Spinal cord (tissue), 10 donors: ENCODE measurements around the gene RRP15. TPM values are rescaled to one million over a fixed set of nuclear protein-coding genes. Genes with fewer than 3 reads are reported as not detected.
A peak's percentile ranks its signal among the peaks of the same experiment; 100 is the strongest.

Experiments
- DNase-seq, 6 donors: peaks; one replicate each; pipeline versions ENCODE4 v3.0.0 to v3.0.0-alpha.2; 2013 to 2015; ENCODE audit warnings: low spot score in 6 of 6, low read depth in 4 of 6
- H3K27ac ChIP-seq: one replicate; pipeline ENCODE4 v1.5.1; 2013; ENCODE audit warnings: low read depth, low read length, control low read depth
- H3K27me3 ChIP-seq: one replicate; pipeline ENCODE4 v1.6.1; 2013; ENCODE audit warnings: low read length; ENCODE audit not compliant: control insufficient read depth, insufficient read depth
- H3K36me3 ChIP-seq: one replicate; pipeline ENCODE4 v1.6.1; 2013; ENCODE audit warnings: low read length; ENCODE audit not compliant: control insufficient read depth, insufficient read depth
- H3K4me1 ChIP-seq: one replicate; pipeline ENCODE4 v1.6.1; 2013; ENCODE audit warnings: low read length; ENCODE audit not compliant: control insufficient read depth, insufficient read depth
- H3K4me3 ChIP-seq: one replicate; pipeline ENCODE4 v1.5.1; 2013; ENCODE audit warnings: low read depth, low read length, control low read depth
- H3K9me3 ChIP-seq: one replicate; pipeline ENCODE4 v1.6.1; 2013; ENCODE audit warnings: low read length; ENCODE audit not compliant: control insufficient read depth, insufficient read depth
- WGBS: methylation state at CpG from one replicate; pipeline ENCODE4 v1.1.5; 2013; ENCODE audit warnings: missing lambda C conversion rate; ENCODE audit not compliant: insufficient coverage; 5-methylcytosine and 5-hydroxymethylcytosine counted together
- polyA plus RNA-seq, 2 donors: library from polyadenylated mRNA; unstranded; fragments of 120-200 nt; gene quantifications; one replicate each; pipeline ENCODE4 v1.2.1, GENCODE V29; 2013; ENCODE audit not compliant: insufficient read length in 2 of 2
- total RNA-seq, 2 donors: library from RNA; depleted of rRNA in 1 of 2; stranded (reverse); fragments of 120-200 nt in 1 of 2; fragments of >200 nt in 1 of 2; gene quantifications; one replicate each; pipeline versions ENCODE4 v1.2.3 to v1.2.4, GENCODE V29; 2013 to 2014
- donor health status: healthy.

Gene RRP15
- total and polyA plus RNA-seq, 4 donors = 10.3 to 15.5 (median 14.0) TPM

DNA sequence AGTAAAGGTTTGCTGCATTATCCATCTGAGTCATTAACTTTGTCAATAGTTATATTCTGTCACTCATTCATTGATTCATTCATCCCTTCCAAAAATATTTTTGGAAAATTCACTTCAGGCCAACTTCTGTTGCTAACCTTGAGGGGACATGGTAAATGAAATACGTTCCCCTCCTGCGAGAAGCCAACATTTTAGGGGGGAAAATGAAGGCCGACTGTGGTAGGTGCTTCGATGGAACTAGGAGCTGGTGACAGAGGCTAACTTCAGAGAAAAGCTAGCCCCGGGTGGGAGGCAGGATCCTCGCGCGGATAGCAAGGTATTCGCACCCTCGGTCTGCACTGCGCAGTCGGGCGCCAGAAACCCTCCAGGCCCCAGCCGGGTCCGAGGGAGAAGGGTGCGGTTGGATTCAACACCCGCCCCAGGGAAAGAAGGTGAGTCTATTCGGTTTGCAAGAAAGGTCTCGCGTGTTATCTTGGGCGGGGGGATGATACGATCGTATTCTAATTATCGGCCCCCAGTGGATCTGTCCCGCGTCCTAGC, 646 bp upstream of the RRP15 start:
- Histone ChIP-seq H3K27ac (peak overlapping the region; percentile 81), H3K27me3 (no peaks in the 10 kb centered on the region), H3K4me3 (peak overlapping the region; percentile 98), H3K4me1 (peaks cover 7% of the 10 kb centered on the region), H3K36me3 (no peaks in the 10 kb centered on the region), H3K9me3 (no peaks in the 10 kb centered on the region)
- peak in 2 of 6 donors; percentile 1 for DNase-seq
- WGBS = 6% methylated on average over 25 of the region's 26 CpGs

DNA sequence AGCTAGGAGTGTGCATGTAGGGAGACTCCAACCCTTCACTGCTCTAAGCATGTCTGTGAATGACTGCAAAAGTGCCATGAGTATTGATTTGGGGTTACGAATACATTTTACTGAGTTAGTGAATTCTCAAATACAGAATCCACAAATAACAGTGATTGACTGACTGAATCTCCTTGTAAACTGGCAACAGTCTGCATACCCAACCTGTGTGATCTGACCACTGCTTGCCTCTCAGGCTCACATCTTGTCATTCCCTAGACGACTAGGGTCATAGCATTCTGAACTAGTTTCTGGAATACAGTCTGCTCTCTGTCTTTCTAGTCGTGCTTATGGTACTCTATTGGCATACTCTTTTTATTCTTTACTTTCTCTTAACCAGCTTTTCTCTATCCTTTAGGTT, 7.4 kb downstream of the RRP15 start:
- Histone ChIP-seq H3K27me3 (no peaks in the 10 kb centered on the region), H3K36me3 (no peaks in the 10 kb centered on the region), H3K9me3 (no peaks in the 10 kb centered on the region), H3K4me3 (no peak overlapping the region), H3K27ac (no peak overlapping the region), H3K4me1 (no peaks in the 10 kb centered on the region)
- 88% methylated on average over 2 of the region's 3 CpGs for WGBS
- DNase-seq = no peak

DNA sequence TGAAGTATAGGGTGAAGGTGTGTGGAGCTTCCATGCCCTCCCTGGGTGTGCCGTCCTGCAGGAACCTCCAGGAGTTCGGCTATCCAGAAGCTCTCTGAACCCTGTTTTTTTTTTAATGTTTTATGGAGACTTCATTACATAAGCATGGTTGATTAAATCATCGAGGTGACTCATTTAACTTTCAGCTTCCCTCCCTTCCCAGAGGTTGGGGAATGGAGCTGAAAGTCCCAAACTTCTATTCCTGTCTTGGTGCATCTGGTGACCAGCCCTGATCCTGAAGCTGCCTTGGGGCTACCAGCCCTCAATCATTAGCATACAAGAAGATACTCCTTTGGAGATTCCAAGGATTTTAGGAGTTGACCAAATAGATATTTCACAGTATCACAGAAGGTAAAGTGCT, 9.5 kb downstream of the RRP15 start:
- H3K27ac ChIP-seq = no peak overlapping the region
- DNase-seq = no peak
- H3K4me1 ChIP-seq = no peaks in the 10 kb centered on the region
- no peaks in the 10 kb centered on the region for H3K27me3 ChIP-seq
- H3K4me3 ChIP-seq = no peak overlapping the region
- no peaks in the 10 kb centered on the region for H3K36me3 ChIP-seq
- WGBS = 100% methylated on average over 1 of the region's 3 CpGs
- no peaks in the 10 kb centered on the region for H3K9me3 ChIP-seq

DNA sequence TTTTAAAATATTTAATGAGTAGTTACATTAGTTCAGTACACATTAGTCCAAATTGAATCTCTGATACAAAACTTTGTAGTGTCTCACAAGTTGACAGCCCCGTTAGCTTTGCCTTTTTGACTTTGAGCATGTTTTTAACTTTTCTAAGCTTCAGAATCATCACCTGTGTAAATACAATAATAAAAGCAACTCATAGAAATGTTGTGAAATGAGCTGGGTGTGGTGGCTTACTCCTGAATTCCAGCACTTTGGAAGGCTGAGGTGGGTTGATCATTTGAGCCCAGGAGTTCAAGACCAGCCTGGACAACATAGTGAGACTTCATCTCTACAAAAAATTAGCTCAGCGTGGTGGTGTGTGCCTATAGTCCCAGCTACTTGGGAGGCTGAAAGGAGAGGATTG, 11.1 kb downstream of the RRP15 start:
- 86% methylated on average over 2 of the region's 2 CpGs for WGBS
- Histone ChIP-seq H3K4me3 (no peak overlapping the region), H3K9me3 (no peaks in the 10 kb centered on the region), H3K36me3 (no peaks in the 10 kb centered on the region), H3K27ac (no peak overlapping the region), H3K4me1 (no peaks in the 10 kb centered on the region), H3K27me3 (no peaks in the 10 kb centered on the region)
- DNase-seq = no peak

DNA sequence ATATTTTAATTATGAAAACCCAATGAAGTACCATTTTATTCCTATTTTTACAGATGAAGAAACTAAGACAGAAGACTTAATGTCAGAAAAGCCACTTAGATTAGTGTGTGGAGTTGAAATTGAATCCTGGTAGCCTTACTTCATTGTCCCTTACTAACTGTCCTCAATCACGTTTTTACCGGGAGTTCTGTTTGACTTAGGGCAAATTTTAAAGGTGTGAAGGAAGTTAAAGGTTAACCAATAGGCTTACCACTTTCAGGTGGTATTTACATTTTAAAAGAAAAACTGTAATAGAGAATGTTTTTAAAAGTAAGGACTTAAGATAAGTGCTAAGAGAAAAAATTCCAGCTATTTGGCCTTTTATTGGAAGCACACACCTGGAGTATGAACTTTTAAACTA, 12.4 kb downstream of the RRP15 start:
- Histone ChIP-seq H3K27me3 (no peaks in the 10 kb centered on the region), H3K9me3 (no peaks in the 10 kb centered on the region), H3K36me3 (no peaks in the 10 kb centered on the region), H3K4me3 (no peak overlapping the region), H3K27ac (no peak overlapping the region), H3K4me1 (no peaks in the 10 kb centered on the region)
- DNase-seq = no peak
- no CpG with 5 or more reads among the region's 2 CpGs for WGBS

DNA sequence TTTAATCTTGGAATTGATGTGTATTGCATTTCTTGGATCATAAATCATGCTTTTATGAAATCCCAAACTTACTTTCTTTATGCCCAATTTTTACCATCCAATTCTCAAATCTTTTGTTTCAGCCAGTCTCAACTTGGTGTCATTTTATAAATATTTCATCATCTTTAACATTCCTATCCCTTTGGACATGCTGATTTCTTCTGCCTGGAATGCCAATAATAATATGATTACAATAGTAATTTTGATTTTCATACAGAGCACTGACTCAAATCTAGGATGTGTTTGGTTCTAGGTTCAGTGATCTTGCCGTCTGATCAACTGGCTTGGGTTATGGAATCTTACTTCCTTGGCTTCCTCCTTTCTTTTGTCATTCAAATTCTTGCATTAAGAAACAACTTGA, 12.8 kb downstream of the RRP15 start:
- Histone ChIP-seq H3K4me1 (no peaks in the 10 kb centered on the region), H3K4me3 (no peak overlapping the region), H3K9me3 (no peaks in the 10 kb centered on the region), H3K27ac (no peak overlapping the region), H3K27me3 (no peaks in the 10 kb centered on the region), H3K36me3 (no peaks in the 10 kb centered on the region)
- no peak for DNase-seq
- no CpG with 5 or more reads among the region's 1 CpG for WGBS

DNA sequence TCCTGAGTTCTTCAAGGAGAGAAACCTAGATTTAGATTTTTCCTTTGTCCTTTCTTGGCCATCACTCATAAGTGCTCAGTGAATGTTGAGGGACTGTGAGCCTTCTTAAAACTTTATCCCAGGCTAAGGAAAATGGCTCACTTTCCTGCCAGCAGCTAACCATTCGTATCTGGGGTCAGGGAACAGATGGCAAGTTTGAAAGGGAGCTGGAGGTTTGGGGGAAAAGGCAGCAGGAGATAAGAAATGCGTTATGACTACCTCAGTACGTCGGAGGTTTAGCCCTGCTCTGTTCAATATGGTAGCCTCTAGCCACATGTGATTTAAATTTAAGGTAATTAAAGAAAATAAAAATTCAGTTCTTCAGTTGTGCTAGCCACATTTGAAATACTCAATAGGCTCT, 13.3 kb downstream of the RRP15 start:
- Histone ChIP-seq H3K4me3 (no peak overlapping the region), H3K4me1 (no peaks in the 10 kb centered on the region), H3K9me3 (no peaks in the 10 kb centered on the region), H3K27ac (no peak overlapping the region), H3K36me3 (no peaks in the 10 kb centered on the region), H3K27me3 (no peaks in the 10 kb centered on the region)
- DNase-seq = no peak
- WGBS = 60% methylated on average over 1 of the region's 4 CpGs

DNA sequence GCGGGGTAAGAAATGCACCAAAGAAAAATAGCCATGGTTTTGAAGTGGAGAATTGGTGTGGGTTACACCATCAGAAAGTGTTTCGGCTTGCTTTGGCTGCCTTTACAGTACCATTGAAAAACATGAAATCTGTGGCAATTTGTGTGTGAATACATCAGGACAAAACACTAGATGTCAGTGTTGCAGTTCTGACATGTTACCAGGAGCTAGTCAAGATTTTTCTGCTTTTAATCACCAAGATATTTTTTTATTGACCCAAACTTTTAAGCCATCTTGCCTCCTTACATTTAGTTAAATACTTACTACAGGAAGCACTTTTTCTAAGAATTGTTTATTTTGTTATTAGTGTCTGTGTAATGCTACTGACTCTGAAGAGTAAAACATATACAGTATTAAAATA, 14.3 kb downstream of the RRP15 start:
- Histone ChIP-seq H3K27ac (no peak overlapping the region), H3K36me3 (no peaks in the 10 kb centered on the region), H3K4me3 (no peak overlapping the region), H3K4me1 (peaks cover under 1% of the 10 kb centered on the region), H3K27me3 (no peaks in the 10 kb centered on the region), H3K9me3 (no peaks in the 10 kb centered on the region)
- peak in 5 of 6 donors; percentile 5 to 76 (median 26) for DNase-seq
- WGBS = 73% methylated on average over 2 of the region's 2 CpGs

DNA sequence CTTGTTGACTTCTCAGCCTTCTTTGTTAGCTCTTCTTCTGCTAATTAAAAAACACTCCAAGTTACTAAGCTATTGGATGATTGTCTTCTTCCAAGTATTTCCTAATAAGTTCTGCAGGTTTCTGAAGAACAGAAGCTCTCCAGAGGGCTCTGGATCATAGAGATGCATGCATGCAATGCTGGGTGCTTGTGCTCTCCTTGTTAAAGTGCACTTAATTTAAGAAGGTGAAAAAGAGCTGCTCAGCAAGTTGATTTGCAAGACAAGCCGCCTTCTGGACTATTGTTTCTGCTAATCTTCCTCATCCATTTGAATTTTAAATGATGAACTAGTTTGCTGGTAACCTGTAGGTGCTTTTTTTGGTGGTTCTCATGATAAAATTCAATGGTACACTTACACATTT, 16.1 kb downstream of the RRP15 start:
- WGBS = no CpG with 5 or more reads among the region's 1 CpG

DNA sequence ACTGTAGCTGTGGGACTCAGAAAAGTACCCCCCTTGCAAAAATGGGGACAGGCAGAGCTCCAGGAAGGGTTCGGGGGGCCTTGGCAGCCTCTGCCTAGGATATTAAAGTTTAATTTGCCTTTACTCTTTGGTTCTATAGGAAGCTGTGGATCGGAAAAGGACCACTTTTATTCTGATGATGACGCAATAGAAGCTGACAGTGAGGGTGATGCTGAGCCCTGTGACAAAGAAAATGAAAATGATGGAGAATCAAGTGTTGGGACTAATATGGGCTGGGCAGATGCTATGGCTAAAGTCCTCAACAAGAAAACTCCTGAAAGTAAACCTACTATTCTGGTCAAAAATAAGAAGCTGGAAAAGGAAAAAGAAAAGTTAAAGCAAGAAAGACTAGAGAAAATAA, 17.1 kb downstream of the RRP15 start:
- Histone ChIP-seq H3K27me3 (no peaks in the 10 kb centered on the region), H3K4me1 (peaks cover 4% of the 10 kb centered on the region), H3K36me3 (no peaks in the 10 kb centered on the region), H3K9me3 (no peaks in the 10 kb centered on the region), H3K27ac (no peak overlapping the region), H3K4me3 (no peak overlapping the region)
- 87% methylated on average over 2 of the region's 3 CpGs for WGBS
- DNase-seq = no peak

More for the DNA sequence above, 16.1 kb downstream of the RRP15 start:
- Histone ChIP-seq H3K4me3 (no peak overlapping the region), H3K9me3 (no peaks in the 10 kb centered on the region), H3K27me3 (no peaks in the 10 kb centered on the region), H3K36me3 (no peaks in the 10 kb centered on the region), H3K27ac (no peak overlapping the region), H3K4me1 (peaks cover 4% of the 10 kb centered on the region)
- no peak for DNase-seq
